ENCODE measurements around the gene GREB1.

Gene GREB1

DNA sequence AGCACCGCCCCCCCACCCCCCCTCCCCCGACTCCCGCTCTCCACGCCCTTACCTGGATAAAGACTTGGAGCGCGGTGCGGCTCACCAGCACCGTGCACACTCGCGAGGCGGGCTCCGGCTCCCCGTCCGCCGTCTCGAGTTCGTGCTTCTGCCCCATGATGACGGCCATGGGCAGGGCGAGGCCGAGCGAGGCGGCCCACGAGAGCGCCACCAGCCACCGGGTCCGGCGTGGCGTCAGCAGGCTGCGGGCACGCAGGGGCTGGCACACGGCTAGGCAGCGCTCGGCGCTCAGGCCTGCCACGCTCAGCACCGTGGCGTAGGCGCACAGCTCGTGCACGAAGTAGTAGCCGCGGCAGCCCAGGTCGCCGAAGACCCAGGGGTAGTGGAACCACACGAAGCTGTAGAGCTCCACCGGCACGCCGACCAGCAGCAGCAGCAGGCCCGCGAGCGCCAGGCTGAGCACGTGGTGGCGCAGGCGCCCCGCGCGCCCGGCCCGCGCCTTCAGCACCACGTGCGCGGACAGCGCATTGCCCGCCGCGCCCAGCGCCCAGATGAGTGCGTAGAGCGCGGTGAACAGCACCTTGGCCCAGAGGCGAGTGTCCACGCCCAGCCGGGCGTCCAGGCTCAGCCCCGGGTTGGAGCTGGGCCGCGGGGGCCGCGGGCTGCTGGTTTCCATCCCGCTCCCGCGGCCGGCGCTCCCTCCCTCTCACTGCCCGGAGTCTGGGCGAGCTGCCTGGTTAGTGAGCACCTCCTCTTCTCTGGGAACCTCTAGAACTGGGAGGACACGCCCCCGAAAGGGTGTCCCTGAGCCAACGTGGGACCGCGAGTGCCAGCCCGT lies 135.8 kb downstream of the GREB1 start, which contains the start of gene NTSR2:
TSS of gene NTSR2 (minus strand) at position 742 of the 838 bp plus-strand sequence. CDS start at position 676, 66 bp downstream.
- no peak for DNase-seq

DNA sequence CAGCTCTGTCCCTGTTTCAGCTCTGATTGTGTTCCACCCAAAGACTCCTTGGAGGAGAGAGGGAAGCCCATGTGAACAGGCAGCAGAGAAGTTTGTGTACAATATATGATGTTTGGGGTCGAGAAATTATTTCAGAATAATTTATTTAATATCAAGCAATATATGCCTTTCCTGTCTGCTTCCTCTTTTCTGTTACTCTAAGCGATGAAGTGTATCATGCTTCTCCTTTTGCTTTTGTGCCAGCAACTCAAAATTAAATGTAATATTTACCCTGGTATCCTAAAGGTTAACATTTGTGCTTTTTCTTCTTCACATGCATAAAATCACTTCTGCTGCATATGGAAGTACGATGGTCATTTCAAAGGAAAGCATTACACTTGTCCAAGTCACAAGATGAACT lies 138.6 kb downstream of the GREB1 start:
- DNase-seq: no peak

DNA sequence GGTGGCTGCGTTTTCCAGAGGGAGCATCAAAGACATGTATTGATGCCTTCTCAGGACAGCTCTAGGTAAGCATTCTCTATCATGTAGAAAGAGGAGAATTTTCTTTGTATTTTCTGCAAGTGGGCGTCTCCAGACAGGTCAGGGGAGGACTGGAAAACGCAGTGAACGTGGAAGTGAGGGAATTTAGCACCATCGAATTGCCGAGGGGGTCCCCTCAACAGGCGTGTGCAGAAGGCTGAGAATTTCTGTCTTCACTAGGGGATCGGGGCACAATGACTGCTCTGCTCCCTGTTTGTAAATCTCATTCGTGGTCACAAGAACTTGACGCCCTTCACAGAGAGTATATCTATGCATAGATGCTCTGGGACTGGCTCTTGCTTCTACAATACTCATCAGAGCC lies 141.1 kb downstream of the GREB1 start:
- no peak for DNase-seq

DNA sequence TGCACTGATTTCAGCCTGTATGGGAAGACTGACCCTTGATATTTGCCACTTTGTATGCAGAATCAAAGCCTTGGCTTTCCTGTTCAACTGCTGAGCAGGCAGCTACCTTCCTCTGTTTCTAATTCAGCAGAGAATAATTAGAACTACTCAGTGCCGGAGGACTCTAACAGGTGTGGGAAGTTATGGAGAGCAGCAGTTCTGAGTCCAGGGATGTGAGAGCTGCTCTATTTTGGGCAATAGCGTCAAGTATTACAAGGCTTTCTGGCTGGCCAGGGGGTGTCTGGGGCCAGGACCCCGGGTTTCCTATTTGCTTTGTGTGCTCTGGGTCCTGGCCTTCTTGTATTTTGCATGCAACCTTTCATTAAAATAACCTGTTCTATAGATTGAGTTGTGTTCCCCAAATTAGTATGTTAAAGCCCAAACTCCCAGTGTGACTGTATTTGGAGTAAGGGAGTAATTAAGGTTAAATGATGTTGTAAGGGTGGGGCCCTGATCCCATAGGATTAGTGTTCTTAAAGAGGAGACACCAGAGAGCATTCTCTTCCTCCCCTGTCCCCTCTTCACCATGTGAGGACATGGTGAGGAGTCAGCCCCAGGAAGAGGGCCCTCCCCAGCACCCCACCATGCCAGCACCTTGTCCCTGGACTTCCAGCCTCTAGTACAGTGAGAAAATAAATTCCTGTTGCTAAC lies 141.7 kb downstream of the GREB1 start:
- DNase-seq: no peak

DNA sequence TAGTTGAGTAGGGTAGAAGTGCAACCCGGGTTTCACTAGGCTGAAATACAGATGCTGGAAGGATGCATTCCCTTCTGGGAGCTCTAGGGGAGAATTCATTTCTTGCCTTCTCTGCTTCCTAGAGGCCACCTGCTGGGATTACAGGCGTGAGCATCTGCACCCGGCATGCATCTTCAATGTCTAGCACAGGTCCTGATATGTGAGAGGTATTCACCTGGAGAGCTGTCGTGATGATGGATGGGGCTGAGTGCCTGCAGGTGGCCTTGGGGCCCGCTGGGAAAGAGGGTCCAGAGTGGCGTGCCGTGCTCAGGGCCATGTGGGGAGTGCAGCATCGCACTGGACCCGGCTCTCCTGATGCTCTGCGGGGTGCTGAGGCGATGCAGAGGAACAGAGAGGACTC lies 142.8 kb downstream of the GREB1 start:
- DNase-seq: peak; percentile 78

- DNase-seq: peak; percentile 27
Measured at GRCh38 chr2:11677136-11678055, 143.6 kb downstream of the GREB1 start.

DNA sequence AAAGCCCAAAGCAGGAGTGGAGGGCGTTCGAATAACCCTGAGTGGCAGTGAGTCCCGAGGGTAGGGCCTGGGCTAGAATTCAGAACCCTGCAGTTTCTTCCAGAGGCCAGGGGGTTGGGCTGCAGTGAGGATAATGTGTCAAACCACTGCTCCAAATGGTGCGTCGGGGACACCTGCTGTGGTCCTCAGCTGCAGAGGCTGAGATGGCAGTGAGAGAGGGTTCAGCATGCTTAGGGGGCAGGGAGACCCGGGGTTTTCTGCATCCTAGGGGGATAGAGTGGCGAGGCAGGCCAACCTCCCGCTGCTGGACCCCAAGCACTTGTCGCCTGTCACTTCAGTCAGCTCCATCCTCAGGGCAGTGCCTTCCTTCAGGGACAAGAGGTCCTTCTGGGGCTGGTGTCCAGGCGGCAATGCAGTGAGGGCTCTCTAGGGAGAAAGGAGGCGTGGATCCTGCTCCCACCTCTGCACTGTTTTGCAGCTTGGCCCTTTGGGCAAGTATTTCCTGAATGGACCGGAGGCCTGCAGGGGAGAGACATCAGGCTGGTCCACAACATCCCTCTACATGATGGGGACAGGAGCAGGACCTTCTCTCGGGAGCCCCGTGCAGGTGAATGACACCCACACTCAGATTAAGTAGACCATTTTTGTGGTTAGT lies 144.6 kb downstream of the GREB1 start:
- DNase-seq: no peak

GRCh38 chr2:11679016-11679415 lies 145.2 kb downstream of the GREB1 start:
- no peak for DNase-seq

DNA sequence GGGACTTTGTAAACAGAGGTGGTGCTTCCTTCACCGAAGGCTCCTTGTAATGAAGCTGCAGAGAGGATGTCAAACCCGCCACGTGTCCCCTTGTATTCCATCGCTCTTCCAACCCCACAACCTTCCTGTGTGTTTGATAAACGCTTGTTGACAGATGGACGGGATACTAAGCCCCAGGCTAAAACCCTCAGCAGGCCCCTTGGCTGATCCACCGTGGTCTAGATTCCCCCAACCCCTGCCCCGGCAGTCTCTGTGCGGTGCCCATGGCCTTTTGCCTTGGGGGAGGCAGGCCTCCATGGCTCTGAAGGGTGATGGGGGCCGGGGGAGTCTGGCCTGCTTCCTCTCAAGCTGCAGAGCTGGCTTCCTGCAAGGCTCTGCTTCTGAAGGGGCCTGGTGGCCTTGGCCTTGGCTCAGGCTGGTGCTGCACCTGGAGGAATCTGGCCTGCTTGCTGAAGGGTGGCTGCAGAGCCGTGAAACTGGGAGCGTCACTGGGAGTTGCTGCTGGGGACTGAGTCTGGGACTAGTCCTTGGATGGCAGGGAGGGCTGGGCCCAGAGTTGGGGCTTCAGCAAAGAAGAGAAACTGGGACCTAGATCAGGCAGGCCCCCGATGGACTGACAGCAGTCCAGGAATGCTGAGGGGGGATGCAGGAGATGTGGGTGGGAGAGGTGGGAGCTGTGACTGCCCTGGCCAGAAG lies 145.8 kb downstream of the GREB1 start:
- no peak for DNase-seq

DNA sequence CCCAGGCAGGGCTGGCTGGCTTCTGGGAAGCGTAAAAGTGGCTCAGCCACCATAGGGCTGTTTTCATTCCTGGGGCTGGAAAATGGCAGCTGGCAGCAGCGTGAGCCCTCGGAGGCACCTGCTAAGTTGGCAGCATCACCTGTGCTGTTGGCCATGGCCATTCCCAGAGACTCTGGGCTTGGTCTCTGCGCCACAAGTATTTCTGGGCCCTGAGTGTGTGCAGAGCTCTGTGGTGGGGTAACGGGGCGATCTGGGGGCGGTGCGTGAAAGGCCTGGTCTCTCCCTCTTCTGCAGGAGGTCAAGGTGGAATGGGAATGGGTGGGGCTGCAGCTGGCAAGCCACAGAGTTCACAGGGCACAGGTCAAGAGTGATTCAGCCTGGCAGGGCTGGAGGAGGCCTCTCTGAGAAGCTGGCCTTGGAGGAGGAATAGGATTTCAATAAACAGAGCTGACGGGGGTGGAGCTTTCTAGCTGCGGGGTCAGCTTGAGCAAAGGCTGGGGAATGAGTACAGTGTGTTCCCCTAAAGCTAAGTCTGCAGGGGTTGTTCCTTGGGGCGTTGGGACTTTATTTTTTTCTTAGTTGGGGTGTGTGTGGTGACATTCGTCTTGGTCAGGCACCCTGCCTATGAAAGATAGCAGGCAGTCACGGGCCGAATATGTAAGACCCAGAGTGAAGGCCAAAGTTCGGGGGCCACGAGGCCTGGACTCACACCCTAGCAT lies 146.5 kb downstream of the GREB1 start:
- DNase-seq: no peak

DNA sequence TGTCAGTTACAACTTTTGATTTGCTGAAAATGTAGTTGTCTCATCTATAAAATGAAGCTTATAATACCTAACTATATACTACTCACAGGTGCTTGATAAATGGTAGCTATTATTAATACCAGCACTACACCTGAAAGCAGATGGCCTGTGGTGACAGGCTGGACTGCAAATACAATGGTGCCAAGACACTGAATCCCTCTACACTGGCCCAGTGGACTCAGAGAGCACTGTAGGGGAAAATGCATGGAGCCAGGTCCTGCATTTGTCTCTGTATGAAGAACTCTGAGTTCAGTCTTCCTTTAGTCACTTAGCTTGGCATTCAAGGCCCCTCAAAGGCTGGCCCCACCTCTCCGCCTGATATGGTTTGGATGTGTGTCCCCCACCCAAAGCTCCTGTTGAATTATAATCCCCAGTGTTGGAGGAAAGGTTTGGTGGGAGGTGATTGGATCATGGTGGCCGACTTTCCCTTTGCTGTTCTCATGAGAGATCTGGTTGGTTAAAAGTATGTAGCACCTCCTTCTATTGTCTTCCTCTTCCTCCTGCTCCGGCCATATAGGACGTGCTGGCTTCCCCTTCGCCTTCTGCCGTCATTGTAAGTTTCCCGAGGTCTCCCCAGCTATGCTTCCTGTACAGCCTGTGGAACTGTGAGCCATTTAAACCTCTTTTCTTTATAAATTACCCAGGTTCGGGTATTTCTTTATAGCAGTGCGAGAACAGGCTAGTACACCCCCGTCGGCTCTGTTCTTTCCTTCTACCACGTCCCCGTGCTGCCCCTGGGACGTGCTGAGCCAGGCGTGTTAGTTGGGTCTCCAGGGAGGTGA lies 147.3 kb downstream of the GREB1 start:
- no peak for DNase-seq

- peak; percentile 58 for DNase-seq
Measured at GRCh38 chr2:11681722-11682589, 148.1 kb downstream of the GREB1 start.

DNA sequence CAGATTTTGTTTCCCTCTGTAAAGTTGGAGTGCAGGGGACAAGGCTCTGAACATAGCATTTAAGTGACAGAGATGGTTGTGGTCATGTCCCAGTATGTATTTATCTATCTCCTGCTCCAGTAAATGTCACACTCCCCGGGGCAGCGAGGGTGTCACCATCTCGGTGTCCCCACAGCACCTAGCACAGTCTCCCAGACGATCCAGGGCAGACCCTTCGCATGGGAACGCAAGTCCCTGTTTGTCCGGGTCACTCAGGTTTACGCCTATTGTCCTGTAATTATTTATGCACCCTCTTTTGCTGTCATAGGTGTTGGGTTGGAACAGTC lies 148.7 kb downstream of the GREB1 start:
- no peak for DNase-seq

DNA sequence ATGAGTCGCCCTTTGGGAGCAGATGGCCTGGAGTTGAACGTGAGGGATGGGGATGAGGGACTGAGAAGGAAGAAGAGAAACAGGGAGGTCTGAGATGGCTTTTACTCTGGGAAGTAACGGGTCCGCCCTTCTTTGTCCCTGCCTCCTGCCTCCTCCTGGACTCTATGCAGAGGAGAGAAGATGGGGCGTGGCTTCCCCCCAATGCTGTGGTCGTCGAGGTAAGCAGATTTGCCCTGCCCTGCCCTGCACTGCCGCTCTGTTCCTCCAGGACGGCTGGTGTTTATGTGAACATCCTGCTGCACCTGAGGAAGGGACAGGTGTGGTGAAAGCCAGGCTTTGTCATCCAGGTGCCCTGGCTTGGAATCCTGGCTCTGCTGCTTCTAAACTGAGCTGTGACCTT lies 149.6 kb downstream of the GREB1 start:
- peak; percentile 66 for DNase-seq

DNA sequence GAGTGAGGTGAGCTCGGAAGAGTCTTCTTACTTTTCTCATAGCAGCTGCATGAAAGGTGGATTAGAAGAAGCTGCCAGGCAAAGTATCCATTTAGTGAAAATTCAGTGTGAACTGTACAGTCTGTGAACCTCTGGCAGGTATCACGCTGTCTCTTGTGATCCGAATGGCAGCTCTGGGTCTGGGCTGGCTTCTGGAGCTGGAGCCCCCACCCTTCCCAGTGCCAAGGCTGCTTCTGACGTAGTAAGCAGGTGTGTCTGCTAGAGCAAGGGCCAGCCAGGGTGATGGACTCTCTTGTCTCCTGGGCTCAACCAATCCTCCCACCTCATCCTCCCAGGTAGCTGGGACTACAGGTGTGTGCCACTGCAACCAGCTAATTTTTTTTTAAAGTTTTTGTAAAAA lies 150.1 kb downstream of the GREB1 start:
- DNase-seq: no peak

DNA sequence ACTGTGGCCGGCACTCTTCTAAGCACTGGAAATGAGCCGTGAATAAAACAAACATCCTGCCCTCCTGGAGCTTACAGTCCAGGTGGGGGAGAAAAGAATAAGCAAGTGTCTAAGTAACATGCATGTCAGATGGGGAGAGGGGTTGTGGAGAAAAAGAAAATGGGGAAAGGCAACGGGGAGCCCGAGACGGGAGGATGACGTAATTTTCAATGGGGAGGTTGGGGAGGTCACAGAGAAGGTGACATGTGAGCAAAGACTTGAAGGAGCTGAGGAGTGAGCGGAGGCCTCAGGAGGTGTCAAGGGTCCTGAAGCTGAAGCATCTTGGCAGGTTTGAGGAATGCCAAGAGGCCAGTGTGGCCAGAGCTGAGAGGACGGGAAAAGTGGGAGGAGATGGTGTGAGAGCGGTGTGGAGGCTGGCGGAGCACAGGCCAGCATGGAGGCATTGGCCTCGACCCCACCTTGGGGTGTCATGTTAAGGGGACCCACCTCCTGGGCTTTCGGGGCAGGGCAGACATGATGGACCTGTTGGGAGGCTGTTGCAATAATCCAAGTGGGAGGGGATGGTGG lies 151.1 kb downstream of the GREB1 start:
- no peak for DNase-seq

- DNase-seq: no peak
Measured at GRCh38 chr2:11685906-11686470, 152.1 kb downstream of the GREB1 start.

DNA sequence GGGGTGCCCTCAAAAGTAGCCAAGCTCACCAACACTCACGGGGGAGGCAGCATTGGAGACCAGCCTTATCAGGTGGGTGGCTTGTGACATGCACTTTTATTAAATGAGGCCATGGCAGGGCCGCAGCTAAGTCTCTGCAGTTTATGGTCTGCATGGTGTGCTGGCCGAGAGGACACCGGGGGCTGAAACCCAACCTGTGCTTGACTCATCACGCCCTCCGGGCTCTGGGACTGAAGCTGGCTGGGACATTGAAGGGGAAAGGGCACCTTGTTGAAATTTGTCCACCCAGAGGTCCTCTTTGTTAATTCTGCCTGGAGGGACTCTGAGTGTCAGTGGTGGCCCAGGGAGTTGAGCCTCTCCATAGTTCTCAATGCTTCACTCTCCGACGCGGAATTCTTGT lies 153.9 kb downstream of the GREB1 start:
- no peak for DNase-seq
